PC-3 (cell line): Measurements from ENCODE around the gene SLC46A2. TPM values are rescaled to one million over a fixed set of nuclear protein-coding genes. Genes with fewer than 3 reads are reported as not detected.

Source experiments
- ATAC-seq: fragments of 200-7000 bp; cut with Tn5 transposase; 2 replicates; pipeline ENCODE4 v1.9.1; 2020; ENCODE audit warnings: mild to moderate bottlenecking, moderate library complexity
- BruUV-seq: library from RNA; stranded (reverse); fragments of 400-500 nt; replicated peaks from 2 replicates; lab custom pipeline; 2021; lab: Mats Ljungman, UMichigan
- CTCF ChIA-PET: fragments of 300-600 bp; sonication (Branson Sonifier 250); formaldehyde crosslinking; loops from one replicate; lab custom pipeline; 2022; ENCODE audit warnings: antibody characterized with exemption; lab: Charles Lee
- POLR2A ChIA-PET: fragments of 300-600 bp; sonication (Branson Sonifier 250); formaldehyde crosslinking; loops from one replicate; lab custom pipeline; 2022; ENCODE audit warnings: antibody characterized with exemption; ENCODE audit not compliant: unreplicated experiment; lab: Charles Lee
- DNase-seq: peaks from one replicate; pipeline ENCODE4 v3.0.0-alpha.2; 2015
- H2AFZ ChIP-seq: fragments of 300-600 bp; sonication (generic); 2 replicates; pipeline ENCODE4 v1.6.0; 2016; ENCODE audit warnings: antibody characterized with exemption, low read length
- H3F3A ChIP-seq: fragments of 300-600 bp; sonication (generic); one replicate; pipeline ENCODE4 v1.6.0; 2017; ENCODE audit warnings: antibody characterized with exemption, low read length, control low read depth, mild to moderate bottlenecking; ENCODE audit not compliant: unreplicated experiment
- H3K27ac ChIP-seq: fragments of 300-600 bp; sonication (generic); 2 replicates; pipeline ENCODE4 v1.5.1; 2016; ENCODE audit warnings: mild to moderate bottlenecking, low read length
- H3K27me3 ChIP-seq: fragments of 300-600 bp; sonication (generic); 2 replicates; pipeline ENCODE4 v1.6.1; 2016; ENCODE audit warnings: low read length, mixed read lengths
- H3K36me3 ChIP-seq: fragments of 300-600 bp; sonication (generic); 2 replicates; pipeline ENCODE4 v1.6.1; 2016; ENCODE audit warnings: low read depth, mixed run types, low read length, mixed read lengths
- H3K4me1 ChIP-seq: fragments of 300-600 bp; sonication (generic); 2 replicates; pipeline ENCODE4 v1.5.1; 2016; ENCODE audit warnings: low read length; ENCODE audit not compliant: insufficient read depth
- H3K4me2 ChIP-seq: fragments of 300-600 bp; sonication (generic); 2 replicates; pipeline ENCODE4 v1.6.0; 2016; ENCODE audit warnings: low read length
- H3K4me3 ChIP-seq: fragments of 300-600 bp; sonication (generic); 2 replicates; pipeline ENCODE4 v1.5.1; 2016; ENCODE audit warnings: mild to moderate bottlenecking, low read length, mixed read lengths
- H3K79me2 ChIP-seq: fragments of 300-600 bp; sonication (generic); 2 replicates; pipeline ENCODE4 v1.6.1; 2017; ENCODE audit warnings: low read length, mixed read lengths
- H3K9ac ChIP-seq: fragments of 300-600 bp; sonication (generic); 2 replicates; pipeline ENCODE4 v1.6.0; 2016; ENCODE audit warnings: mild to moderate bottlenecking, low read length
- H3K9me2 ChIP-seq: fragments of 300-600 bp; sonication (generic); replicated peaks from 2 replicates; pipeline ENCODE4 v1.6.1; 2016; ENCODE audit warnings: mixed run types, low read length, mixed read lengths
- H3K9me3 ChIP-seq: fragments of 300-600 bp; sonication (generic); 2 replicates; pipeline ENCODE4 v1.6.1; 2016; ENCODE audit warnings: low read length, mixed read lengths
- H4K20me1 ChIP-seq: fragments of 300-600 bp; sonication (generic); 2 replicates; pipeline ENCODE4 v1.6.1; 2016; ENCODE audit warnings: low read length, mixed read lengths
- EZH2 ChIP-seq: fragments of 300-600 bp; sonication (generic); IDR thresholded peaks from one replicate; pipeline ENCODE4 v1.6.1; 2017; ENCODE audit warnings: antibody characterized with exemption, mild to moderate bottlenecking, low read length; ENCODE audit not compliant: unreplicated experiment
- EZH2phosphoT487 ChIP-seq: fragments of 300-600 bp; sonication (generic); IDR thresholded peaks from 2 replicates; pipeline ENCODE4 v1.6.1; 2018; ENCODE audit warnings: mild to moderate bottlenecking, antibody characterized with exemption, low read length, borderline replicate concordance
- intact Hi-C: fragments of 100-400 bp; cut with micrococcal nuclease; formaldehyde crosslinking; loops from 2 replicates; pipeline ENCODE4 v1.9.0; 2023
- total RNA-seq: library from RNA; depleted of rRNA; stranded (reverse); fragments of >200 nt; gene quantifications from 2 replicates; pipeline ENCODE4 v1.2.3, GENCODE V29; 2014
- TF ChIP-seq, protein P1 (sequence below): fragments of 300-600 bp; sonication (generic); conservative IDR thresholded peaks from 2 replicates; pipeline ENCODE4 v1.5.1; 2017; ENCODE audit warnings: antibody characterized with exemption, low read depth, mild to moderate bottlenecking, low read length

The SLC46A2 gene
- total RNA-seq, 1 experiment from 2014 or later: not detected

GRCh38 chr9:112898872-112899311 lies 8.2 kb upstream of the SLC46A2 start:
- H3F3A ChIP-seq: no peaks in the 10 kb centered on the region
- H3K9me3 ChIP-seq: no peaks in the 10 kb centered on the region
- no peaks in the 10 kb centered on the region for H4K20me1 ChIP-seq
- no peaks in the 10 kb centered on the region for H3K79me2 ChIP-seq
- no peak overlapping the region for H3K9ac ChIP-seq
- ATAC-seq: no peak
- 0 out of 2 replicates have a peak overlapping the region, but pooled peaks have one; percentile 1 for H3K4me2 ChIP-seq
- POLR2A ChIA-PET: no interaction called here
- CTCF ChIA-PET: no interaction called here
- H3K27me3 ChIP-seq: no peaks in the 10 kb centered on the region
- no peak overlapping the region for H3K4me3 ChIP-seq
- no peak overlapping the region for H2AFZ ChIP-seq
- 0 out of 2 replicates have a peak overlapping the region, but pooled peaks have one; percentile 9 for H3K27ac ChIP-seq
- H3K36me3 ChIP-seq: no peaks in the 10 kb centered on the region
- peaks cover 18% of the 10 kb centered on the region for H3K4me1 ChIP-seq
- no peaks in the 10 kb centered on the region for H3K9me2 ChIP-seq
- no TSS peak for BruUV-seq
- intact Hi-C loops: no loop called here
- TF ChIP-seq, protein P1, sequence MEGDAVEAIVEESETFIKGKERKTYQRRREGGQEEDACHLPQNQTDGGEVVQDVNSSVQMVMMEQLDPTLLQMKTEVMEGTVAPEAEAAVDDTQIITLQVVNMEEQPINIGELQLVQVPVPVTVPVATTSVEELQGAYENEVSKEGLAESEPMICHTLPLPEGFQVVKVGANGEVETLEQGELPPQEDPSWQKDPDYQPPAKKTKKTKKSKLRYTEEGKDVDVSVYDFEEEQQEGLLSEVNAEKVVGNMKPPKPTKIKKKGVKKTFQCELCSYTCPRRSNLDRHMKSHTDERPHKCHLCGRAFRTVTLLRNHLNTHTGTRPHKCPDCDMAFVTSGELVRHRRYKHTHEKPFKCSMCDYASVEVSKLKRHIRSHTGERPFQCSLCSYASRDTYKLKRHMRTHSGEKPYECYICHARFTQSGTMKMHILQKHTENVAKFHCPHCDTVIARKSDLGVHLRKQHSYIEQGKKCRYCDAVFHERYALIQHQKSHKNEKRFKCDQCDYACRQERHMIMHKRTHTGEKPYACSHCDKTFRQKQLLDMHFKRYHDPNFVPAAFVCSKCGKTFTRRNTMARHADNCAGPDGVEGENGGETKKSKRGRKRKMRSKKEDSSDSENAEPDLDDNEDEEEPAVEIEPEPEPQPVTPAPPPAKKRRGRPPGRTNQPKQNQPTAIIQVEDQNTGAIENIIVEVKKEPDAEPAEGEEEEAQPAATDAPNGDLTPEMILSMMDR: no peak
- TF ChIP-seq EZH2phosphoT487: no peak
- TF ChIP-seq EZH2: no peak
- DNase-seq: peak; percentile 41

DNA sequence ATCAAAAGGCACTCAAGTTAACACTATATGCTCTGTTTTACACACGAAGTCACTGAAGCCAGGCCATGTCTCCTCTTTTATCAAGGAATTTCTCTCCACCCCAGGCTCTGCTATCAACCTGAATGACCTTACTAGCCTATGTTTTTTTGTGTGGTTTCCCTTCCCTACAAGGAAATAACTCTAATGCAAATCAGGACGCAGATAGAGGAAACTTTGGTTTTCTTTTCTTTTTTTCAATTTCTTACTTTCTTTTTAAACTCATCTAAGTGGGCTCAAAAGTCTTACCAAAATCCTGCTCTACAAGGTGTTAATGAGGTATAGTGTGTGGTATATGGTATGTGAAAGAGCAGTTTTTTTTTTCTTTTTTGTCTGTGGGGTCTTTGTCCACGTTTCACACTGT lies 5.5 kb upstream of the SLC46A2 start:
- no peak overlapping the region for H2AFZ ChIP-seq
- no peaks in the 10 kb centered on the region for H3K9me3 ChIP-seq
- H3K9me2 ChIP-seq: no peaks in the 10 kb centered on the region
- no peak overlapping the region for H3K4me3 ChIP-seq
- ChIA-PET POLR2A (no interaction called here), CTCF (no interaction called here)
- no peak for ATAC-seq
- no peak overlapping the region for H3K9ac ChIP-seq
- no peaks in the 10 kb centered on the region for H3F3A ChIP-seq
- no peaks in the 10 kb centered on the region for H3K27me3 ChIP-seq
- no peak overlapping the region for H3K4me2 ChIP-seq
- no peaks in the 10 kb centered on the region for H4K20me1 ChIP-seq
- no TSS peak for BruUV-seq
- H3K36me3 ChIP-seq: no peaks in the 10 kb centered on the region
- intact Hi-C loops: no loop called here
- H3K27ac ChIP-seq: no peak overlapping the region
- H3K4me1 ChIP-seq: peaks cover 18% of the 10 kb centered on the region
- DNase-seq: no peak
- no peak for TF ChIP-seq EZH2
- no peak for TF ChIP-seq EZH2phosphoT487
- TF ChIP-seq, protein P1: no peak
- no peaks in the 10 kb centered on the region for H3K79me2 ChIP-seq

DNA sequence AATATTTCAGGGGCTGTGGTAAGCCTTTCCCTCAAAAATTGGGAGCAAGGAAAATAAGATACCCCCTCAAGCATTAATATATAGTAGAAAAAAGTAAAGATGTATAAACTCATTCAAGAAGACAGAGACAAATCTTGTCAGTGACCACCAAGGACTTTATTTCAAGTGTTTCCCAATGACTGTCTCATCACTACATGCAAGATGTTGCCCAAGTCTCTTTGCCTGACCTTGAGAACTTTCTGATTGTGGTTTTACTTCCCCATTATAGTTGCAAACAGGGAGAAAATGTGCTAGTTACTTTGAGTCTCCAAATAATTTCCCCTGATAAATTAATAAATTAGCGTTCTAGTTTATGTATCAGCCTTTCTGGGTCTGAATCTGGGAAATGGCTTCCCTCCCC lies 4.0 kb upstream of the SLC46A2 start:
- Histone ChIP-seq H3K4me2 (no peak overlapping the region), H3K9ac (0 out of 2 replicates have a peak overlapping the region, but pooled peaks have one; percentile 21), H3K9me3 (no peaks in the 10 kb centered on the region), H3F3A (no peaks in the 10 kb centered on the region), H2AFZ (no peak overlapping the region), H3K79me2 (no peaks in the 10 kb centered on the region), H3K4me3 (no peak overlapping the region), H3K4me1 (peaks cover 18% of the 10 kb centered on the region), H4K20me1 (no peaks in the 10 kb centered on the region), H3K27me3 (no peaks in the 10 kb centered on the region), H3K36me3 (no peaks in the 10 kb centered on the region), H3K27ac (0 out of 2 replicates have a peak overlapping the region, but pooled peaks have one; percentile 56), H3K9me2 (no peaks in the 10 kb centered on the region)
- TF ChIP-seq, protein P1: no peak
- TF ChIP-seq EZH2: no peak
- no peak for TF ChIP-seq EZH2phosphoT487
- CTCF ChIA-PET: interaction anchor here (1.3 kb wide), 1 partner anchor 8 kb away, joined by 4 read pairs; no protein-coding TSS in a partner anchor
- no peak for DNase-seq
- intact Hi-C loops: loop anchor here (1.0 kb wide), 1 partner anchor 24 kb away; no protein-coding TSS in a partner anchor
- no peak for ATAC-seq
- POLR2A ChIA-PET: interaction anchor here (0.7 kb wide), 1 partner anchor 24 kb away, joined by 4 read pairs; no protein-coding TSS in a partner anchor
- BruUV-seq: no TSS peak
